ENCODE measurements around the gene BUB3. TPM values are rescaled to one million over a fixed set of nuclear protein-coding genes. Genes with fewer than 3 reads are reported as not detected.
"Not testable (repeated sequence)": the region's sequence is repeated elsewhere in the genome, so short reads cannot be mapped to it uniquely, and the experiment has no call there.

BUB3 gene
- total and polyA plus RNA-seq, 2 experiments from 2014 or later, result 92.0 to 131 TPM

GRCh38 chr10:123175389-123176387 lies 21.5 kb downstream of the BUB3 start:
- WGBS (ENCODE audit: low lambda C conversion rate, missing lambda C conversion rate), result 87% methylated on average over 9 of the region's 9 CpGs
- H3K4me1 ChIP-seq (ENCODE audit: insufficient read depth), result no peaks in the 10 kb centered on the region
- H3K4me3 ChIP-seq, result no peak overlapping the region
- TF ChIP-seq, protein P1, sequence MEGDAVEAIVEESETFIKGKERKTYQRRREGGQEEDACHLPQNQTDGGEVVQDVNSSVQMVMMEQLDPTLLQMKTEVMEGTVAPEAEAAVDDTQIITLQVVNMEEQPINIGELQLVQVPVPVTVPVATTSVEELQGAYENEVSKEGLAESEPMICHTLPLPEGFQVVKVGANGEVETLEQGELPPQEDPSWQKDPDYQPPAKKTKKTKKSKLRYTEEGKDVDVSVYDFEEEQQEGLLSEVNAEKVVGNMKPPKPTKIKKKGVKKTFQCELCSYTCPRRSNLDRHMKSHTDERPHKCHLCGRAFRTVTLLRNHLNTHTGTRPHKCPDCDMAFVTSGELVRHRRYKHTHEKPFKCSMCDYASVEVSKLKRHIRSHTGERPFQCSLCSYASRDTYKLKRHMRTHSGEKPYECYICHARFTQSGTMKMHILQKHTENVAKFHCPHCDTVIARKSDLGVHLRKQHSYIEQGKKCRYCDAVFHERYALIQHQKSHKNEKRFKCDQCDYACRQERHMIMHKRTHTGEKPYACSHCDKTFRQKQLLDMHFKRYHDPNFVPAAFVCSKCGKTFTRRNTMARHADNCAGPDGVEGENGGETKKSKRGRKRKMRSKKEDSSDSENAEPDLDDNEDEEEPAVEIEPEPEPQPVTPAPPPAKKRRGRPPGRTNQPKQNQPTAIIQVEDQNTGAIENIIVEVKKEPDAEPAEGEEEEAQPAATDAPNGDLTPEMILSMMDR (IDR thresholded peaks at IDR 0.05; ENCODE audit: poor library complexity), result no peak
- TF ChIP-seq EZH2 (IDR thresholded peaks at IDR 0.05; ENCODE audit: borderline replicate concordance) (no peak), EZH2phosphoT487 (IDR thresholded peaks at IDR 0.05; ENCODE audit: low read depth, severe bottlenecking, unreplicated experiment) (no peak)
- no peaks in the 10 kb centered on the region for H3K9me2 ChIP-seq (replicated peaks; ENCODE audit: insufficient read depth)
- H3K79me2 ChIP-seq, result no peaks in the 10 kb centered on the region
- H3K36me3 ChIP-seq (replicated peaks; ENCODE audit: insufficient read depth, low read depth), result no peaks in the 10 kb centered on the region
- H3K4me2 ChIP-seq, result no peak overlapping the region
- no peaks in the 10 kb centered on the region for H4K20me1 ChIP-seq (ENCODE audit: insufficient read depth, poor library complexity, severe bottlenecking)
- no peaks in the 10 kb centered on the region for H3K9me3 ChIP-seq (ENCODE audit: low read depth)
- no peak overlapping the region for H3K27ac ChIP-seq
- no peak for DNase-seq (ENCODE audit: low spot score)
- no peak overlapping the region for H2AFZ ChIP-seq
- no peaks in the 10 kb centered on the region for H3K27me3 ChIP-seq

DNA sequence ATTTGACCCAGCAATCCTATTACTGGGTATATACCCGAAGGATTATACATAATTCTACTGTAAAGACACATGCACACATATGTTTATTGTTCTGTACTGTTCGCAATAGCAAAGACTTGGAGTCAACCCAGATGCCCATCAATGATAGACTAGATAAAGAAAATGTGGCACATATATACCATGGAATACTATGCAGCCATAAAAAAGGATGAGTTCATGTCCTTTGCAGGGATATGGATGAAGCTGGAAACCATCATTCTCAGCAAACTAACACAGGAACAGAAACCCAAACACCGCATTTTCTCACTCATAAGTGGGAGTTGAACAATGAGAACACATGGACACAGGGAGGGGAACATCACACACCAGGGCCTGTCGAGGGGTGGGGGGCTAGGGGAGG lies 24.2 kb downstream of the BUB3 start:
- not testable (repeated sequence) for H3K36me3 ChIP-seq (replicated peaks; ENCODE audit: insufficient read depth, low read depth); H3K9me2 ChIP-seq (replicated peaks; ENCODE audit: insufficient read depth); H3K4me1 ChIP-seq (ENCODE audit: insufficient read depth); H3K4me3 ChIP-seq; H3K27ac ChIP-seq; DNase-seq (ENCODE audit: low spot score); H3K9me3 ChIP-seq (ENCODE audit: low read depth); H2AFZ ChIP-seq; H4K20me1 ChIP-seq (ENCODE audit: insufficient read depth, poor library complexity, severe bottlenecking); H3K4me2 ChIP-seq; H3K79me2 ChIP-seq; H3K27me3 ChIP-seq
- 94% methylated on average over 4 of the region's 4 CpGs for WGBS (ENCODE audit: low lambda C conversion rate, missing lambda C conversion rate)

- no peaks in the 10 kb centered on the region for H3K36me3 ChIP-seq (replicated peaks; ENCODE audit: insufficient read depth, low read depth)
Observed at GRCh38 chr10:123180101-123181090, 26.2 kb downstream of the BUB3 start.

More at GRCh38 chr10:123180101-123181090, 26.2 kb downstream of the BUB3 start:
- Histone ChIP-seq H4K20me1 (ENCODE audit: insufficient read depth, poor library complexity, severe bottlenecking) (no peaks in the 10 kb centered on the region), H3K27me3 (no peaks in the 10 kb centered on the region), H2AFZ (no peak overlapping the region), H3K9me3 (ENCODE audit: low read depth) (no peaks in the 10 kb centered on the region), H3K9me2 (replicated peaks; ENCODE audit: insufficient read depth) (no peaks in the 10 kb centered on the region), H3K79me2 (no peaks in the 10 kb centered on the region), H3K4me3 (no peak overlapping the region), H3K4me1 (ENCODE audit: insufficient read depth) (no peaks in the 10 kb centered on the region), H3K4me2 (no peak overlapping the region), H3K27ac (no peak overlapping the region)
- no peak for DNase-seq (ENCODE audit: low spot score)
- 83% methylated on average over 7 of the region's 7 CpGs for WGBS (ENCODE audit: low lambda C conversion rate, missing lambda C conversion rate)
- TF ChIP-seq EZH2phosphoT487 (IDR thresholded peaks at IDR 0.05; ENCODE audit: low read depth, severe bottlenecking, unreplicated experiment), result no peak
- TF ChIP-seq EZH2 (IDR thresholded peaks at IDR 0.05; ENCODE audit: borderline replicate concordance), result no peak
- TF ChIP-seq, protein P1 (IDR thresholded peaks at IDR 0.05; ENCODE audit: poor library complexity), result no peak

All from hepatocyte (in vitro differentiated cells).